Measurements from ENCODE around the gene WDR20.

- TF ChIP-seq CTCF (IDR thresholded peaks at IDR 0.05; ENCODE audit: borderline replicate concordance, extremely low read depth, low read length, poor library complexity, severe bottlenecking) (no peak), EZH2 (IDR thresholded peaks at IDR 0.05; ENCODE audit: borderline replicate concordance, low read depth, low read length, severe bottlenecking) (no peak)
Measured at GRCh38 chr14:102116361-102117180, 23.1 kb upstream of the WDR20 start.
